NB4 (cell line): ENCODE results near the gene CTSA.

Experiments
- DNase-seq: peaks from one replicate; pipeline ENCODE4 v3.0.0; 2010; ENCODE audit warnings: low read depth
- H3K4me3 ChIP-seq: one replicate; pipeline ENCODE4 v1.5.1; 2011; ENCODE audit warnings: mild to moderate bottlenecking, low read depth, low read length, moderate library complexity
- CTCF ChIP-seq: IDR thresholded peaks from one replicate; pipeline ENCODE4 v1.5.1; 2012; ENCODE audit warnings: low read depth, low read length
- MAX ChIP-seq: IDR thresholded peaks from 2 replicates; pipeline ENCODE4 v1.6.1; 2011; ENCODE audit warnings: low read depth, low read length
- MYC ChIP-seq: IDR thresholded peaks from 2 replicates; pipeline ENCODE4 v1.6.1; 2011; ENCODE audit warnings: low read depth, low read length
- POLR2A ChIP-seq: IDR thresholded peaks from 2 replicates; pipeline ENCODE4 v1.6.1; 2011; ENCODE audit warnings: mild to moderate bottlenecking; ENCODE audit not compliant: insufficient read length; ENCODE audit errors: extremely low read depth

Gene CTSA

GRCh38 chr20:45853484-45853883 lies 37.7 kb upstream of the CTSA start:
- TF ChIP-seq MYC (no peak), MAX (no peak), POLR2A (no peak), CTCF (no peak)
- H3K4me3 ChIP-seq = no peak overlapping the region
- DNase-seq = no peak

- TF ChIP-seq MAX (0 out of 2 replicates have a peak, but pooled peaks have one; percentile 3), MYC (peak; percentile 18; the same call in 1 of the 2 replicates), POLR2A (peak; percentile 80), CTCF (no peak)
- peak; percentile 100 for DNase-seq
- peak within 1 kb of the TSS; percentile 90 for H3K4me3 ChIP-seq
These were observed 33.8 kb upstream of the CTSA start, which contains the start of the genes ACOT8 and ZSWIM3 for GRCh38 chr20:45857114-45857881. TSS of gene ACOT8 (minus strand) at chr20:45857392. CDS start at chr20:45857315, 77 bp downstream. TSS of gene ZSWIM3 (plus strand) at chr20:45857614. CDS start at chr20:45857826, 212 bp downstream.

GRCh38 chr20:45857882-45858216 lies 33.3 kb upstream of the CTSA start:
- no peak for DNase-seq

GRCh38 chr20:45859916-45860315 lies 31.2 kb upstream of the CTSA start:
- H3K4me3 ChIP-seq = no peak overlapping the region
- no peak for TF ChIP-seq MYC
- DNase-seq = no peak

More at GRCh38 chr20:45857882-45858216, 33.3 kb upstream of the CTSA start:
- TF ChIP-seq MYC = no peak
- peak; percentile 5; the same call in 1 of the 2 replicates for TF ChIP-seq MAX
- H3K4me3 ChIP-seq = peak overlapping the region; percentile 90

- no peak for DNase-seq
- no peak overlapping the region for H3K4me3 ChIP-seq
- TF ChIP-seq MYC (no peak), POLR2A (no peak), CTCF (no peak), MAX (no peak)
These were observed 30.4 kb upstream of the CTSA start for GRCh38 chr20:45860560-45861220.

- no peak overlapping the region for H3K4me3 ChIP-seq
- DNase-seq = no peak
These were observed 29.7 kb upstream of the CTSA start for GRCh38 chr20:45861221-45862075.

More at GRCh38 chr20:45861221-45862075, 29.7 kb upstream of the CTSA start:
- no peak for TF ChIP-seq CTCF
- TF ChIP-seq MAX = no peak
- no peak for TF ChIP-seq MYC
- no peak for TF ChIP-seq POLR2A
